Measurements from ENCODE around the gene TCF4.

The TCF4 gene

GRCh38 chr18:55588111-55588869 lies at the start of gene TCF4:
Gene TCF4 (minus strand): TSS chr18:55588192. CDS start chr18:55587116, 1,076 bp downstream.
- peak; percentile 18 to 30 for DNase-seq

- DNase-seq = no peak
Measured at GRCh38 chr18:55637204-55637603, 49.2 kb upstream of the TCF4 start.

- no peak for DNase-seq
Measured at GRCh38 chr18:55635439-55635838, 47.4 kb upstream of the TCF4 start.

- DNase-seq = peak; percentile 62 to 72
Measured at GRCh38 chr18:55634545-55634944, 46.6 kb upstream of the TCF4 start.

GRCh38 chr18:55633032-55633431 lies 45.0 kb upstream of the TCF4 start:
- no peak for DNase-seq

- DNase-seq = no peak
Measured at GRCh38 chr18:55629133-55629532, 41.1 kb upstream of the TCF4 start.

- no peak for DNase-seq
Measured at GRCh38 chr18:55627007-55627406, 39.0 kb upstream of the TCF4 start.

- DNase-seq = no peak
Measured at GRCh38 chr18:55625901-55626300, 37.9 kb upstream of the TCF4 start.

- DNase-seq = no peak
Measured at GRCh38 chr18:55623626-55624025, 35.6 kb upstream of the TCF4 start.

GRCh38 chr18:55610506-55610905 lies 22.5 kb upstream of the TCF4 start:
- no peak for DNase-seq

- no peak for DNase-seq
Measured at GRCh38 chr18:55609160-55609825, 21.3 kb upstream of the TCF4 start.

GRCh38 chr18:55608497-55608896 lies 20.5 kb upstream of the TCF4 start:
- DNase-seq = no peak

GRCh38 chr18:55607773-55608172 lies 19.8 kb upstream of the TCF4 start:
- no peak for DNase-seq

GRCh38 chr18:55605733-55606338 lies 17.8 kb upstream of the TCF4 start:
- DNase-seq = no peak

GRCh38 chr18:55603775-55604174 lies 15.8 kb upstream of the TCF4 start:
- no peak for DNase-seq

- DNase-seq = no peak
Measured at GRCh38 chr18:55593888-55594287, 5.9 kb upstream of the TCF4 start.

GRCh38 chr18:55592572-55592971 lies 4.6 kb upstream of the TCF4 start:
- DNase-seq = no peak

GRCh38 chr18:55592106-55592505 lies 4.1 kb upstream of the TCF4 start:
- no peak for DNase-seq

- peak; percentile 81 to 83 for DNase-seq
Measured at GRCh38 chr18:55589625-55590291, 1.8 kb upstream of the TCF4 start.

- DNase-seq = no peak
Measured at GRCh38 chr18:55588870-55589595, 1.0 kb upstream of the TCF4 start.

GRCh38 chr18:55587418-55588110 lies 428 bp downstream of the TCF4 start:
- DNase-seq = peak in 1 of 2 experiments; percentile 9

- DNase-seq = peak; percentile 19 to 41
Measured at GRCh38 chr18:55585920-55586561, 2.0 kb downstream of the TCF4 start.
